ENCODE data around the gene CDK2AP2. TPM values are rescaled to one million over a fixed set of nuclear protein-coding genes. Genes with fewer than 3 reads are reported as not detected.

CDK2AP2 gene
- total and polyA plus RNA-seq, 2 experiments from 2014 or later: 48.6 to 120 TPM

GRCh38 chr11:67543585-67543984, 35.6 kb upstream of the CDK2AP2 start (continued):
- TF ChIP-seq ZNF462 (CRISPR knock-in tag; IDR thresholded peaks at IDR 0.05) (no peak), POLR2AphosphoS5 (IDR thresholded peaks at IDR 0.05; ENCODE audit: low read depth) (no peak), JUNB (IDR thresholded peaks at IDR 0.05; ENCODE audit: unreplicated experiment) (no peak), CTCF (conservative IDR thresholded peaks at IDR 0.05; ENCODE audit: low read depth in 2 of 2) (no peak), STAT1 (IDR thresholded peaks at IDR 0.05; ENCODE audit: unreplicated experiment) (no peak), EZH2 (IDR thresholded peaks at IDR 0.05; ENCODE audit: low read depth, unreplicated experiment) (no peak), ZNF114 (CRISPR knock-in tag; IDR thresholded peaks at IDR 0.05) (no peak), CREB1 (CRISPR knock-in tag; IDR thresholded peaks at IDR 0.05; ENCODE audit: low read depth) (no peak)

GRCh38 chr11:67542971-67543370, 35.0 kb upstream of the CDK2AP2 start:
- Histone ChIP-seq H2AFZ (peak overlapping the region; percentile 72), H3K27me3 (ENCODE audit: insufficient read depth) (no peaks in the 10 kb centered on the region), H3K27ac (ENCODE audit: low read depth) (no peak overlapping the region), H4K20me1 (replicated peaks; ENCODE audit: insufficient read depth) (no peaks in the 10 kb centered on the region), H3K36me3 (ENCODE audit: insufficient read depth) (no peaks in the 10 kb centered on the region), H3K79me2 (replicated peaks; ENCODE audit: insufficient read depth) (no peaks in the 10 kb centered on the region), H3K9me2 (ENCODE audit: insufficient read depth) (no peaks in the 10 kb centered on the region), H3K4me2 (no peak overlapping the region), H3K4me3 (no peak overlapping the region), H3K4me1 (ENCODE audit: insufficient read depth) (0 out of 2 replicates have a peak, but pooled peaks cover 5% of the 10 kb centered on the region), H3F3A (replicated peaks; ENCODE audit: low read depth) (no peaks in the 10 kb centered on the region)
- peaks cover 3% of the 10 kb centered on the region; the same call in 2 of the 3 replicates for H3K9me3 Mint-ChIP-seq
- H3K27ac Mint-ChIP-seq: no peak overlapping the region
- H3K27me3 Mint-ChIP-seq (ENCODE audit: insufficient read depth, low read depth, poor library complexity): peaks cover 3% of the 10 kb centered on the region
- no peak overlapping the region for H3K4me3 Mint-ChIP-seq
- DNase-seq (ENCODE audit: low spot score) (peak; percentile 56), ATAC-seq (peak; percentile 68)
- H3K36me3 Mint-ChIP-seq (ENCODE audit: low read depth): no peaks in the 10 kb centered on the region
- H3K4me1 Mint-ChIP-seq: peaks cover 5% of the 10 kb centered on the region
- TF ChIP-seq EZH2 (IDR thresholded peaks at IDR 0.05; ENCODE audit: low read depth, unreplicated experiment) (no peak), ETS1 (IDR thresholded peaks at IDR 0.05) (no peak), EZH2phosphoT487 (IDR thresholded peaks at IDR 0.05; ENCODE audit: unreplicated experiment) (no peak), REST (IDR thresholded peaks at IDR 0.05; ENCODE audit: unreplicated experiment) (no peak)

Measured in GM23338 (cell line).